HG03342 (cell line): ENCODE data around the gene PUM1.
"Not testable (repeated sequence)": the region's sequence is repeated elsewhere in the genome, so short reads cannot be mapped to it uniquely, and the experiment has no call there.

Experiments used
- ATAC-seq: cut with Tn5 transposase; IDR thresholded peaks from one replicate; pipeline ENCODE4 v1.9.1; 2021; ENCODE audit warnings: mild to moderate bottlenecking, moderate library complexity; ENCODE audit not compliant: unreplicated experiment

Gene PUM1, protein sequence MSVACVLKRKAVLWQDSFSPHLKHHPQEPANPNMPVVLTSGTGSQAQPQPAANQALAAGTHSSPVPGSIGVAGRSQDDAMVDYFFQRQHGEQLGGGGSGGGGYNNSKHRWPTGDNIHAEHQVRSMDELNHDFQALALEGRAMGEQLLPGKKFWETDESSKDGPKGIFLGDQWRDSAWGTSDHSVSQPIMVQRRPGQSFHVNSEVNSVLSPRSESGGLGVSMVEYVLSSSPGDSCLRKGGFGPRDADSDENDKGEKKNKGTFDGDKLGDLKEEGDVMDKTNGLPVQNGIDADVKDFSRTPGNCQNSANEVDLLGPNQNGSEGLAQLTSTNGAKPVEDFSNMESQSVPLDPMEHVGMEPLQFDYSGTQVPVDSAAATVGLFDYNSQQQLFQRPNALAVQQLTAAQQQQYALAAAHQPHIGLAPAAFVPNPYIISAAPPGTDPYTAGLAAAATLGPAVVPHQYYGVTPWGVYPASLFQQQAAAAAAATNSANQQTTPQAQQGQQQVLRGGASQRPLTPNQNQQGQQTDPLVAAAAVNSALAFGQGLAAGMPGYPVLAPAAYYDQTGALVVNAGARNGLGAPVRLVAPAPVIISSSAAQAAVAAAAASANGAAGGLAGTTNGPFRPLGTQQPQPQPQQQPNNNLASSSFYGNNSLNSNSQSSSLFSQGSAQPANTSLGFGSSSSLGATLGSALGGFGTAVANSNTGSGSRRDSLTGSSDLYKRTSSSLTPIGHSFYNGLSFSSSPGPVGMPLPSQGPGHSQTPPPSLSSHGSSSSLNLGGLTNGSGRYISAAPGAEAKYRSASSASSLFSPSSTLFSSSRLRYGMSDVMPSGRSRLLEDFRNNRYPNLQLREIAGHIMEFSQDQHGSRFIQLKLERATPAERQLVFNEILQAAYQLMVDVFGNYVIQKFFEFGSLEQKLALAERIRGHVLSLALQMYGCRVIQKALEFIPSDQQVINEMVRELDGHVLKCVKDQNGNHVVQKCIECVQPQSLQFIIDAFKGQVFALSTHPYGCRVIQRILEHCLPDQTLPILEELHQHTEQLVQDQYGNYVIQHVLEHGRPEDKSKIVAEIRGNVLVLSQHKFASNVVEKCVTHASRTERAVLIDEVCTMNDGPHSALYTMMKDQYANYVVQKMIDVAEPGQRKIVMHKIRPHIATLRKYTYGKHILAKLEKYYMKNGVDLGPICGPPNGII

DNA sequence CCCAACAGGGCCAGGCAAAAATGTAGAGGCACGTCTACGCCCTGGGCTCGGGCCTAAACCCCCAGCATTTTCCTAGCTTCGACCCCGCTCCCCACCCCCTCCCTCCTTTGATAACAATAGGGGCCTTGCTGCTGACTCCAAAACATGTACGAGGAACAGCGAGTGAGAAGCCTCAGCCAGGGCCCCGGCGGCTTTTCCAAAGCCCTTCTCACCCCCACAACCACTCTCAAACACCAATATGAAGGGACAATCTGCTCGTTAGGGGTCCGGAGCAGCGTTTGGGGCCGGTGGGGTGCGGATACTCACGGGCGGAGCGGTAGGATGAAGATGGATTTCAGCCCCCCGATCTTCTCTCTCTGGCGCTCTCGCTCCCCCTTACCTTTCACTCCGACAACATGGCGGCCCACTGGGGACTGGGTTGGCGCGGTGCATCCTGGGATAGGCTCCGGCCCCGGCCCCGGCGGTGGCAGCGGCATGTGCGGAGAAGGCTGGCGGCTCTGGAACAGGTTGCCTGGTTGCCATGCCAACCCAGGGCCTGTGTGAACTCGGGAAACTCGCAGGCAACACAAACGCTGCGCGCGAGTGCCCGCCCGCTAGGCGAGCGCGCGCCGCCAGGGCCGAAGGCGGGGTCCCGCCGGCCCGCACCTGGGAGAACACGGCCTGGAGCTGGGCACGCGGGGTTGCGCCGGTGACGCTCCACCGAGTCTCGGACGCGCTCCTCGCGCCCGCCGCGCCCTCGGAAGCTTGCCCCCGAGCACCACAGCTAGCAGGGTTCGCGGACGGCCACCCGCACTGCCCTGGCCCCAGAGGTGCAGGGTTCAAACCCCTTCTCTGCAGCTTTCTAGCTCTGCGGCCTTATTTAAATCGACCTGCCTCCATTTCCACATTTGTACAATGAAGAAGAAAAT lies at the start of gene PUM1:
TSS of gene PUM1 (minus strand) at position 408 of the 908 bp plus-strand sequence. CDS start 6,151 bp downstream, outside the sequence.
- ATAC-seq, result peak; percentile 91

DNA sequence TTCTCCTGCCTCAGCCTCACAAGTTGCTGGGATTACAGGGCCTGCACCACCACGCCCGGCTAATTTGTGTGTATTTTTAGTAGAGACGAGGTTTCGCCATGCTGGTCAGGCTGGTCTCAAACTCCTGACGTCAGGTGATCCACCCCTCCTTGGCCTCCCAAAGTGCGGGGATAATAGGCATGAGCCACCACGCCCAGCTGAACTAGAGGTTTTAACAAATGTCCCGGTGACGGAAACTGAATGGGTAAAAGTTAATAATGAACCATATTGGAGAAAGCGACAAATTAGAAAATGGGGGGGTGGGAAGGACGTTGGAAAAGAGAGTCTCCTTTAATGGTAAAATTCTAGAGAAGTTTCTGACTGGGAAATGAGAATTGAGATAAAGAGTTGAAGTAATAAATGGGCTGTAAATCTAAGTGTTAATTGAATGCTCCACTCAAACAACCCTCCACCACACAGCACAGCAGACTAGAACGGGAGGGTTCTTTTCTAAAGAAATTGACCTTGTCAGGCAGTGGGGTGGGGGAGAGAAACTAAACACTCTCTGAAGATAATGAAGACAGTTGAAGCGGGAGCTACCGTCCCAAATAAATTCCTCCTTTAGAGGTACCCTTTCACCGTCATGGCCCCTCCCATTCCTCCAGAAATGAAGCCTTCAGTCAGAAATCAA lies 46.9 kb upstream of the PUM1 start:
- ATAC-seq, result no peak

DNA sequence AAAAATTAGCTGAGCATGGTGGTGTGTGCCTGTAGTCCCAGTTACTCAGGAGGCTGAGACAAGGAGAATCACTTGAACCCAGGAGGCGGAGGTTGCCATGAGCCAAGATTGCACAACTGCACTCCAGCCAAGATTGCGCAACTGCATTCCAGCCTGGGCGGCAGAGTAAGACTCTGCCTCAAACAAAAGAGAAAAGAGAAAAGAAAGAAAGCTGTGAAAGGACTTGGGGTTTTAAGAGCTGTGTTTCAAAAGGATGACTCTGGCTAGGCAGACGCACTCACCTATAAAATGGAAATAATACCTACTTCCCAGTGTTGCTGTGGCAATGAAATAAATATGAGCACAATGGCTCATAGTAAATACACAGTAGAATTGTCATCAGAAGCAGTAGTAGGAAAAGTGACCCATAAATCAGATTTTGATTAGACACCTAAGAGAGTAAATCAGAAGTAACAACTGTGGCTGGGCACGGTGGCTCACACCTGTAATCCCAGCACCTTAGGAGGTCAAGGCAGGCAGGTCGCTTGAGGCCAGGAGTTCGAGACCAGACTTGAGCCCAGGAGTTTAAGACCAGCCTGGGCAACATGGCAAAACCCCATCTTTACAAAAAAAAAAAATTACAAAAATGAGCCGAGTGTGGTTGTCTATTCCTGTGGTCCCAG lies 45.9 kb upstream of the PUM1 start:
- ATAC-seq, result no peak

DNA sequence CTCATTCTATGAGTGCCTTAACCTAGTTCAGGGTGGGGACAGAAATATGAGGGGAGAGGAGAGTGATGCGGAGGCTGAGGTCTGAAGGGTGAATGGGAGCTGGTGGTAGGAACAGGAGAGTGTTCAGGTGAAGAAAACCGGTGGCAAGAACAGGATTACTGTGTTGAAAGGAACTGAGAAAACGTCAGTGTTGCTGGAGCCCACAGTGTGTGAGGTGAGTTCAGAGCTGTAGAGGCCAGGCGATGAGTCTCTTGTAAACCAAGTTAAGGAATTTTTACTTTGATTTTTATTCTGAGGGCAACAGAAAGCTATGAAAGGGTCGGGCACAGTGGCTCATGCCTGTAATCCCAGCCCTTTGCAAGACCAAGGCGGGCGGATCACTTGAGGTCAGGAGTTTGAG lies 45.3 kb upstream of the PUM1 start:
- no peak for ATAC-seq

DNA sequence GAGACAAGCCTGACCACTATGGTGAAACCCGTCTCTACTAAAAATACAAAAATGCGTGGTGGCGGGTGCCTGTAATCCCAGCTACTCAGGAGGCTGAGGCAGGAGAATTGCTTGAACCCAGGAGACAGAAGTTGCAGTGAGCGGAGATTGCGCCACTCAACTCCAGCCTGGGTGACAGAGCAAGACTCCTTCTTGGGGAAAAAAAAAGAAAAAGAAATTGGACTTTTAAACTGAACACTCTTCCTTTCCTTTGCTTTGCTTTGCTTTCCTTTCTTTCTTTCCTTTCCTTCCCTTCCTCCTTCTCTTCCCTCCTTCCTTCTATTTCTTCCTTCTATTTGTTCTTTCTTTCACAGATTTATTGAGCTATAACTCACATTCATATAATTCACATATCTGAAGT lies 43.3 kb upstream of the PUM1 start:
- ATAC-seq, result no peak

DNA sequence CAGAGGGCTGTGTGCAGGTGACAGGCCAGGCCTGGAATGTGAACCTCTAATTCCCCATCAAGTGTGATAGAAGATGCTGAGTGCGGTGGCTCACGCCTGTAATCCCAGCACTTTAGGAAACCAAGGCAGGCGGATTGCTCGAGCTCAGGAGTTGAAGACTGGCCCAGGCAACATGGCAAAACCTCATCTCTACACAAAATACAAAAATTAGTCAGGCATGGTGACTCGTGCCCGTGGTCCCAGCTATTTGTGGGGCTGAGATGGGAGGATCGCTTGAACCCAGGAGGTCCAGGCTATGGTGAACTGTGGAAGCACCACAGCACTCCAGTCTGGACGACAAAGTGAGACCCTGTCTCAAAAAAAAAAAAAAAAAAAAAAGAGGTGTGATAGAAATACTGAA lies 40.1 kb upstream of the PUM1 start:
- ATAC-seq, result no peak

DNA sequence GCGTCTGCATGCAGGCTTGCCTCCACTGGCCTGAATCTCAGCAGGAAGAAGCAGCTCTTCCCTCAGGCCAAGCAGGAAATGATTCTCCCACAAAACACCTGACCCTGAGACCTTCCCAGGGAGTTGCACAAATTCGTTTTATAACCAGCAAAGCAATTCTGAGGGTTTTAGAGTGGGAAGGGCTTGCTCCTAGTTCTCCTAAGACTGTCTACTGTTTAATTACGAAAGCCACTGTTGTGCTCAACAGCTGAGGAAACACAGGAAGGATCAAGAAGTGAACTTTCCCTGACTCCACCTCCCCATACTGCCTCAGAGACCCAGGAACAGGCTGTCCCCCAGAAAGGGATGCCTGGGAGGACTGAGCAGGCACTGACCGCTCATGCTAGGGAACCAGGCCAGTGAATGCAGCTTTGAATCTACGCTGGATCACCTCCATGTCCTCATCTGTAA lies 37.0 kb upstream of the PUM1 start:
- no peak for ATAC-seq

DNA sequence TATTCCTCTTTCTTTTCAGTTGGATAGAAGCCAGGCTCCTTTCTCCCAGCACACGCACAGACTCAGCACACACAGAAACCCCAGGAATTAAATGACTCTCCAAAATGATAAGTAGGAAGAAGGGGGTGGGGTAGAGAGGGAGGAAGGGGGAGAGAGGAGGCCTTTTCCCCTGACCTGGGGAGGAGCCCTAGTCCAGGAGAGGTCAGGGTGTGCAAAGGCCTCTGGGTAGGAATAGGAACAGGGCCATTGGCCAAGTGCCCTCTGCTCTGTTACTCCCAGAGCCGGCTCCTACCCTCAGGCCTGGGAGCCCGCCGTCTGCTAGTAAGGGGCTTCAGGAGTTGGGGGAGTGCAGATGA lies 35.6 kb upstream of the PUM1 start:
- no peak for ATAC-seq

DNA sequence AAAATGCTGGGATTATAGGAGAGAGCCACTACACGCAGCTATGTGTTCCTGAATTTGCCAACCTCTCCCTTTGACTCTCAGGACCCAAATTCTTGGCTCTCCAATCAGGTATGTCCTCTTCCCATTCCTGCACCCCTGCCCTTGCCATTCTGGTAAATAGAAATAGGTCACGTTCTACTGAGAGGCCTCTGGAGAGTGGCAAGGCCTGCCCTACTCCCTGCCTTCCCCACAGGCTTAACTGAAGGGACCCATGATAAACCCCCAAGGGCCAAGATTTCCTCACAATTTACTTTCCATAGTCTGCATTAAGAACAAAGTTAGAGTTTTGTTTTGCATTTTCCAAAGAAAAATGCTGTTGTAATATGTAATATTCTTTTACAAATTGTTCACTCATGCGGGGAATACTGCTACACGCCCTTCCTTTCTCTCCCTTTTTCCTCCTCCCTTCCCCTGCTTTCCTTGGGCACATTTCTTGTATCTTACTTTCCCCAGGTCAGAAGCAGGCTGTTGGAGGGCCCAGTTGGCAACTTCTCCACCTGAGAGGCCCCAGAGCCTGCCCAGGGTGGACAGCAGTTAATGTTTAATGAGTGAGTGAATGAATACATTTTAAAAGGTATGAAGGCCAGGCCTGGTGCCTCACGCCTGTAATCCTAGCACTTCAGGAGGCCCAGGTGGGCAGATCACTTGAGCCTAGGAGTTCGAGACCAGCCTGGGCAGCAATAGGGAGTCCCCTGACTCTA lies 33.9 kb upstream of the PUM1 start:
- no peak for ATAC-seq

DNA sequence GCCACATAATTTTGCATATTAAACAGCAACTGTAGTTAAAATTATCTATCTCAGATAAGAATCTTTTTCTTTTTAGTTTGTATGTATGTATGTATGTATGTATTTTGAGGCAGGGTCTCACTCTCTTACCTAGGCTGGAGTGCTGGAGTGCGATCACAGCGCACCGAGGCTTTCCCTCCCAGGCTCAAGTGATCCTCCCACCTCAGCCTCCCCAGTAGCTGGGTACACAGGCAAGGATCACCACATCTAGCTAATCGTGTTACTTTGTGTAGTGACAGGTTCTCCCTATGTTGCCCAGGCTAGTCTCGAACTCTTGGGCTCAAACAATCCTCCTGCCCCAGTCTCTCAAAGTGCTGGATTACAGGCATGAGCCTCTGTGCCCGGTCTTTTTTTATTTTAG lies 30.5 kb upstream of the PUM1 start:
- no peak for ATAC-seq

DNA sequence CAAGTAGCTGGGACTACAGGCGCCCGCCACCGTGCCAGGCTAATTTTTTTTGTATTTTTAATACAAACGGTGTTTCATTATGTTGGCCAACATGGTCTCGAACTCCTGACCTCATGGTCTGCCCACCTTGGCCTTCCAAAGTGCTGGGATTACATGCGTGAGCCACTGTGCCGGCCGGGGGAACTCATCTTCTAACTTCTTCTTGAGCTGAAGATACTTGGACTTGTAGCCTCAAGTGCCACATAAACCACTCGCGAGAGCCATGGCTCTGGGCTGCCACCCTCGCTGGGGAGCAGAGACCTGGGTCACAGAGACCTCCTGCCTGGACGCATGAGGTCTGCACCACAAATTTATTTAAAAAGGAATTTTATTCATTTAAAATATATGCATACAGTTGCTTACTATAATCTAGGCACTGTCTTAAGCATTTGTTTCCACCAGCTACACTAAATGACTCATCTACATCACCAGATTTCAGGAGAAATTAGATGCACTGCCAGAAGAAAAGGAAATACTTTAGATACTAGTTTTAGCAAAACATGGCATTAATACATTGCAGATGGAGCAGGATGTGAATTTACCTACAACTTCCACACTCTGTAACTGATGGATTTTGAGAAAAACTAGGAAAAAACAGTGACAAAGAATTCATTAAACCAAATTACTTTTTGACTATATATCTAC lies 29.9 kb upstream of the PUM1 start:
- no peak for ATAC-seq

DNA sequence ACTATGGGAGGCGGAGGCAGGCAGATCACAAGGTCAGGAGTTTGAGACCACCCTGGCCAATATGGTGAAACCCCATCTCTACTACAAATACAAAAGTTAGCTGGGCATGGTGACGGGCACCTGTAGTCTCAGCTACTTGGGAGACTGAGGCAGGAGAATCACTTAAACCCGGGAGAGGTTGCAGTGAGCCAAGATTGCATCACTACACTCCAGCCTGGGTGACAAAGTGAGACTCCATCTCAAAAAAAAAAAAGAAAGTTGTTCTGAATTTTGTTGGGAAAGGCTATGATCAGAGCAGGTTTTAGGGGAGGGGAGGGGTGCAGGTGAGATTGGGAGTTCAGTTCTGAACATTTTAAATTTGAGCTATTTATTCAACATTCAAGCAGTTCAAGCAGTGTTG lies 22.6 kb upstream of the PUM1 start:
- ATAC-seq, result not testable (repeated sequence)

DNA sequence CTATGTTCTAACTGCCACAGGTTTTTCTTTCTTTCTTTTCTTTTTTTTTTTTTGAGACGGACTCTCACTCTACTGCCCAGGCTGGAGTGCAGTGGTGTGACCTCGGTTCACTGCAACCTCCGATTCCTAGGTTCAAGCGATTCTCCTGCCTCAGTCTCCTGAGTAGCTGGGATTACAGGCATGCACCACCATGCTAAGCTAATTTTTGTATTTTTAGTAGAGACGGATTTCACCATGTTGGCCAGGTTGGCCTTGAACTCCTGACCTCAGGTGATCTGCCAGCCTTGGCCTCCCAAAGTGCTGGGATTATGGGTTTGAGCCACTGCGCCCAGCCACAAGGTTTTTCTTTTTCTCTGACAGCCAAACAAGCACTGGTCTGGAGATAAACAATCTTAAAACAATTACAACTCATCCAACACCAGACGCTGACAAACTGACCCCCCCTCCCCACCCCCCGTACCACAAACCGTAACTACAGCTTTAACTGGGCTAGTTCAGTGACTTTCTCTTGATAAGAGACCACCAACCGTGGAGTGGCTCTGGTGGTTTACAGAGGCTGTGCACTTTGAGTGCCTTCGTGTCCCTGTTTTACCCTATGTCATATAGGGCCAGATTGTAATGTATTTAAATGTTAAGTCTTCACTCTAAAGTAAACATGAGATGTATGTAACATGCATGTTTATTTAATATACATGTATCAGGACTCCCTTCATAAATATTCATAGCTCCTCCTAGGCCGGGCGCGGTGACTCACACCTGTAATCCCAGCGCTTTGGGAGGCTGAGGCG lies 19.5 kb upstream of the PUM1 start:
- ATAC-seq, result no peak

DNA sequence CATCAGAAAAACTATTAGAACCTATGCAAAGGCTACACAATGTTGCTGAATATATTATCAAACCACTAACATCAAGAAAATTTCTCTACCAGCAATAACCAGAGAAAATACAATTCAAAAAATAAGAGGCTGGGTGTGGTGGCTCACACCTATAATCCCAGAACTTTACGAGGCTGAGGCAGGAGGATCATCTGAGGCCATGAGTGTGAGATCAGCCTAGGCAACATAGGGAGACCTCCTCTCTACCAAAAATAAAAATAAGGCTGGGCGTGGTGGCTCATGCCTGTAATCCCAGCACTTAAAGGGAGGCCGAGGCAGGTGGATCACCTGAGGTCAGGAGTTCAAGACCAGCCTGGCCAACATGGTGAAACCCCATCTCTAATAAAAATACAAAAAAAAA lies 16.9 kb upstream of the PUM1 start:
- ATAC-seq, result no peak

DNA sequence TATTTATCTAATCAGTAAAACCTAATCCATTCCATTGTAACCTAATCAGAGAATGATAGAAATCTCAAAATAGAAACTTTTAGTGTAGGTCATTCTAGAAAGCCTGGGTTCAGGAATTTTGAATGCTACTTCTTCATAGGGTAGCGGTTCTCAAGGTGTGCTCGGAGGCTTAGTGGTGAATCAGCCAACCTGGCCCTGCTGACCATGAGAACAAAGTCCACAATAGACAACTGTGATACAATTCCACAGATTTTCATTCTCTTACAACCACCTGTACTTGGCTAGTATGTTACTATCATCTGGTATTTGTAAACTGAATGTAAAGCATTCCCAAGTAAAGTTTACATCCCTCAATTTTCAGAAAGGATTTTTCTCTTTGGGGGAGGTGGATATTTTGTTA lies 7.5 kb upstream of the PUM1 start:
- no peak for ATAC-seq

DNA sequence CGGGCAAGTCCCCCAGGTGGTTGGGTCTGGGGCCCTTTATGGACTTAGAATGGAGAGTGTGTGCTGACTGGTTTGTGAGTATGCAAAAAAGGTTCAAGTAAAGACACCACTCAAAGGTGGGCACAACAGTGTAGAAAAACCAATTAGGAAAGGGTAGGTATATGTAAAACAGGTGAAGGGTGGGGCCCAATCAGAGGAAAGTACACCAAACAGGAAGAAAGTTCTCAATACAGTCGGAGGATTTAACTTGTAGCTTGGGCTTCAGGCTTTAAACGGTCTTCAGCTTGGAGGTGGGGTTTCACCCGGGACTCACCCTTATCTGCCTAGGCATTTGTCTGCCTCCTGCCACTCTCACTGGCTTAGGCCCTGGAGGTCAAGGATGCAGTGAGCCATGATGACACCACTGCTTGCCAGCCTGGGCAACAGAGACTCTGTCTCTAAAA lies 6.8 kb upstream of the PUM1 start:
- no peak for ATAC-seq

DNA sequence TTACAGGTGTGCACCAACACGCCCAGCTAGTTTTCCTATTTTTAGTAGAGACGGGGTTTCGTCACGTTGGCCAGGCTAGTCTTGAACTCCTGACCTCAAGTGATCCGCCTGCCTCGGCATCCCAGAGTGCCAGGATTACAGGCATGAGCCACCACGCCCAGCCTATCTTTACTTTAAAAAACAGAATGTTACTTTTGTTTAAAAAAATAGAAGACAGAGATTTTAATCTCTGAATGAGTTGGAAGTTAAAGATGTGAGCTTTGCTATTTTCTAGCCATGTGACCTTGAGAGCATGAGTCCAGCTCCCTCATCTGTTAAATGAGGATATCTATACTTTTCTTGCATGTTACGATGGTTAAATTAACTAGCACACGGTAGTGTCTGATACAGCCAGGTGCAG lies 3.9 kb upstream of the PUM1 start:
- ATAC-seq, result no peak
